Esophagus muscularis mucosa (tissue), 4 donors: ENCODE results near the gene AKT2. TPM values are rescaled to one million over a fixed set of nuclear protein-coding genes. Genes with fewer than 3 reads are reported as not detected.

ENCODE experiments used
- DNase-seq: peaks from one replicate; pipeline ENCODE4 v3.0.0-alpha.2; 2017; ENCODE audit errors: extremely low spot score
- H3K27ac ChIP-seq, 4 donors: fragments of 200-600 bp; sonication (generic); replicated peaks in 1 of 4; 1 replicate in 3 of 4; 2 replicates in 1 of 4; pipeline ENCODE4 v1.5.1; 2016 to 2019; ENCODE audit warnings: mild to moderate bottlenecking in 1 of 4
- H3K27me3 ChIP-seq, 4 donors: fragments of 200-600 bp; sonication (generic); one replicate each; pipeline versions ENCODE4 v1.5.1 to v1.6.0; 2016 to 2019
- H3K36me3 ChIP-seq, 4 donors: fragments of 200-600 bp; sonication (generic); one replicate each; pipeline ENCODE4 v1.5.1; 2016 to 2019
- H3K4me1 ChIP-seq, 4 donors: fragments of 200-600 bp; sonication (generic); one replicate each; pipeline ENCODE4 v1.5.1; 2016 to 2019
- H3K4me3 ChIP-seq, 4 donors: fragments of 200-600 bp; sonication (generic); 1 replicate in 2 of 4; 2 replicates in 2 of 4; pipeline ENCODE4 v1.5.1; 2016 to 2019; ENCODE audit warnings: mild to moderate bottlenecking in 4 of 4, moderate library complexity in 1 of 4
- H3K9me3 ChIP-seq, 4 donors: fragments of 200-600 bp; sonication (generic); 1 replicate in 3 of 4; 2 replicates in 1 of 4; pipeline ENCODE4 v1.5.1; 2016 to 2019
- EP300 ChIP-seq: sonication (generic); formaldehyde crosslinking; IDR thresholded peaks from one replicate; pipeline ENCODE4 v1.6.1; 2017; ENCODE audit warnings: antibody characterized with exemption
- POLR2A ChIP-seq: fragments of 450-650 bp; IDR thresholded peaks from one replicate; pipeline ENCODE4 v1.6.1; 2017; ENCODE audit warnings: antibody characterized with exemption, moderate library complexity, mild to moderate bottlenecking, low read depth
- POLR2AphosphoS5 ChIP-seq, 2 donors: sonication (generic); formaldehyde crosslinking; IDR thresholded peaks; one replicate each; pipeline ENCODE4 v1.6.1; 2017; ENCODE audit warnings: antibody characterized with exemption in 2 of 2
- WGBS: methylation state at CpG from one replicate; pipeline ENCODE4 v1.1.5; 2018; 5-methylcytosine and 5-hydroxymethylcytosine counted together
- intact Hi-C: fragments of 100-400 bp; cut with DNase I; formaldehyde crosslinking; loops from one replicate; pipeline ENCODE4 v1.15.1; 2023
- total RNA-seq, 4 donors: library from RNA; depleted of rRNA; stranded (reverse); fragments of >200 nt; gene quantifications; one replicate each; pipeline versions ENCODE4 v1.1.0 to v1.2.1, GENCODE V29; 2016
- TF ChIP-seq, protein P1 (sequence below), 3 experiments: fragments of 200-600 bp in 2 of 3; fragments of 450-650 bp in 1 of 3; sonication (generic) in 2 of 3; IDR thresholded peaks; one replicate each; pipeline ENCODE4 v1.5.1; 2017 to 2019; ENCODE audit warnings: antibody characterized with exemption in 3 of 3, mild to moderate bottlenecking in 2 of 3, moderate library complexity in 1 of 3

Gene AKT2
- total RNA-seq, 4 donors from 2014 or later, result 53.3 to 82.1 (median 64.0) TPM

DNA sequence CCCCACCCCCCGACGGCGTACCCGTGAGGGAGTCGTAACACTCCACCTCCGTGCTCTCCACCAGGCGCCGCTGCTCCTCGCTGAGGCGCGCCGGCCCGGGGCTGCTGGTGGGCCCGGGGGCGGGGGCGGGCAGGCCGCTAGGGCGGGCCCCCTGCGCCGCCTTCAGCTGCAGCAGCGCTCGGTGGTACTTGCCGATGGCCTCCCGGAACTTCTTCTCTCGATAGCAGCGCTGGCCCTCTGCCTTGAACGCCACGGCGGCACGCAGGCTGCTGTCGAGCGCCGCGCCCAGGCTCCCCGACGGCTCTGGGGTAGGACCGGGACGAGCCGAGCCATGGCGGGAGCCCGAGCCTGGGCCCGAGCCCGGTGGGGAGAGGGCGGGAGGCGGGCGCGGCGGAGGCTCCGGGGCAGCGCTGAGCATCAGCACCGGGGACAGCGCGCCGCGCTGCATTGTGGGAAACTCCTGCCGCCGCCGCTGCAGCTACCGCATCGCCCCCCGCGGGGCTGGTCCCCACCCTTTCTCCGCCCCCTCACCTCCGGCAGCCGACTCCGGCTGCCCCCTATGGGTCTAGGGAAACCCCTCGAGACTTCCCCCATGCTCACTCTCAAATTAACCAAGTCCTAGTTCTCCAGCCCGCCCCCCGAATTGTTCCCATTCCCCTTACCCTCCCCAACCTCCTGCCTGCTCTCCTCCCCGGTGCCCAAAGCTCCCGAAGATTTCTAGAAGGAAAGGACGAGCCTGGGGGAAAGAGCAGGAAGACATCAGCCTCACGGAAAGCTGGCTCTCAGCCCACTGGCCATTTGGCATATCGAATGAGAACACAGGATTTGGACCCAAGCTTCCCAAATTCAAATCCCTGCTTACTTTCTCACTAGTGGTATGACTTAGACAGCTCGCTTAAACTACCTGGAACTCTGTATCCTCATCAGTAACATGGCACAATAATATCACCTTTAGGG, 66.9 kb downstream of the AKT2 start, which contains the start of gene TTC9B:
TTC9B (minus strand) TSS at position 451 of the 957 bp plus-strand sequence; CDS start at position 448, 3 bp downstream.
- WGBS, result 12% methylated on average over 12 of the region's 75 CpGs
- DNase-seq, result no peak
- peaks cover 6 to 26% (median 21%) of the 10 kb centered on the region in 4 donors for H3K4me1 ChIP-seq
- peaks cover 0 to 1% (median 0%) of the 10 kb centered on the region in 4 donors for H3K36me3 ChIP-seq
- no peak within 1 kb of the TSS for H3K27ac ChIP-seq
- TF ChIP-seq POLR2AphosphoS5 (IDR thresholded peaks at IDR 0.05) (no peak), POLR2A (no peak), EP300 (no peak)
- TF ChIP-seq, protein P1, sequence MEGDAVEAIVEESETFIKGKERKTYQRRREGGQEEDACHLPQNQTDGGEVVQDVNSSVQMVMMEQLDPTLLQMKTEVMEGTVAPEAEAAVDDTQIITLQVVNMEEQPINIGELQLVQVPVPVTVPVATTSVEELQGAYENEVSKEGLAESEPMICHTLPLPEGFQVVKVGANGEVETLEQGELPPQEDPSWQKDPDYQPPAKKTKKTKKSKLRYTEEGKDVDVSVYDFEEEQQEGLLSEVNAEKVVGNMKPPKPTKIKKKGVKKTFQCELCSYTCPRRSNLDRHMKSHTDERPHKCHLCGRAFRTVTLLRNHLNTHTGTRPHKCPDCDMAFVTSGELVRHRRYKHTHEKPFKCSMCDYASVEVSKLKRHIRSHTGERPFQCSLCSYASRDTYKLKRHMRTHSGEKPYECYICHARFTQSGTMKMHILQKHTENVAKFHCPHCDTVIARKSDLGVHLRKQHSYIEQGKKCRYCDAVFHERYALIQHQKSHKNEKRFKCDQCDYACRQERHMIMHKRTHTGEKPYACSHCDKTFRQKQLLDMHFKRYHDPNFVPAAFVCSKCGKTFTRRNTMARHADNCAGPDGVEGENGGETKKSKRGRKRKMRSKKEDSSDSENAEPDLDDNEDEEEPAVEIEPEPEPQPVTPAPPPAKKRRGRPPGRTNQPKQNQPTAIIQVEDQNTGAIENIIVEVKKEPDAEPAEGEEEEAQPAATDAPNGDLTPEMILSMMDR (IDR thresholded peaks at IDR 0.05), result no peak
- peaks cover 10 to 71% (median 39%) of the 10 kb centered on the region in 4 donors for H3K27me3 ChIP-seq
- peak within 1 kb of the TSS in 2 of 4 donors; percentile 7 to 16 for H3K4me3 ChIP-seq
- H3K9me3 ChIP-seq, result no peaks in the 10 kb centered on the region
- intact Hi-C loops, result no loop called here

DNA sequence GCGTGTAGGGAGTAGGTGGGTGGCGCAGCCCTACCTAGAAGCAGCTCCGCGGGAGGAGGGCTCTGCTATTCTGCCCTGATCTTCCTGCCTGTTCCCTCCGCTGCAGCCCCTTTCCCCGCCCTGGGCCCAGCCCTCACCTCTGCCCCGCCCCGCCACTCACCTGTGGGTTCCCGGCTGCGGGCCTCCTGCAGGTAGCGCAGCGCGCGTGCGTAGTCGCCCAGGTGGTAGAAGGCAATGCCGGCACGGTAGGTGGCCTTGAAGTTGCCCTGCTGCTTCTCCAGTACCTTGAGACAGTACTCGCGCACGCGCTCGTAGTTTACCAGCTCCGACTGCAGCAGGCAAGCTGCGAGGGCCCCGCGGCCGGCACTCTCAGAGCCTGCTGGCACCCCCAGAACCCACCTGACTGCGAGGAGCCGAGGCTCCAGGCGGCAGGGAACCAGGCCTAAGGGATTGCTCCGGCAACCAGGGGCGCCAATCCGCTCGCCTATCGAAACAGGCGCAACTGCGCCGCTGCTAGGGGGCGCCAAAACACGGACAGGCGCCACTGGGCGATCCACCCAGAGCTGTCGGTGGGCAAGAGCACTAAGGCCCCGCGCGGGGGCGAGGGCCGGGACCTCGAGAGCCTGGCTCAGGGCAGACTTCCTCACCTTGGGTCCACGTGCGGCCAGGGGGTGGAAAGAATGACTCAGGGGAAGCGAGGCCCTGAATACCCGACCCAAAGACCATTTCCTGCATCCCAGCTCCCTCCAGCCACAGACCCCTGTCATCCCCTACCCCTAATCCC, 67.9 kb downstream of the AKT2 start:
- intact Hi-C loops, result no loop called here
- Histone ChIP-seq H3K27ac (no peak overlapping the region), H3K9me3 (no peaks in the 10 kb centered on the region), H3K36me3 (peaks cover 0 to 10% (median 5%) of the 10 kb centered on the region in 4 donors), H3K4me3 (no peak overlapping the region), H3K4me1 (peaks cover 6 to 20% (median 17%) of the 10 kb centered on the region in 4 donors), H3K27me3 (peaks cover 10 to 61% (median 34%) of the 10 kb centered on the region in 4 donors)
- 10% methylated on average over 20 of the region's 54 CpGs for WGBS
- DNase-seq, result no peak
- TF ChIP-seq POLR2AphosphoS5 (IDR thresholded peaks at IDR 0.05), result no peak
- TF ChIP-seq, protein P1 (IDR thresholded peaks at IDR 0.05), result peak in 1 of 3 experiments; percentile 29

DNA sequence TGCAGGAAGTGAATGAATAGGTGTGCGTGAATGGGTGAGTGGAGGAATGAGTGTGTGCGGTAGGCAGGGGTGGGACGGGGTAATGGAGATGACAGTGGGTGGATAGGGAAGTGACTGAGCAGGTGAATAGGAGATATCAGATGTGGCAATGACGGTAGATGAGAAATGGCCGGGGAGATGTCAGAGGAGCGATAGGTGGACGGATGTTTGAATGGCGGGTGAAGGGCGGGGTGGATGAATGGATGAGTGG, 68.4 kb downstream of the AKT2 start:
- H3K4me1 ChIP-seq, result peaks cover 6 to 20% (median 16%) of the 10 kb centered on the region in 4 donors
- H3K4me3 ChIP-seq, result no peak overlapping the region
- no peak overlapping the region for H3K27ac ChIP-seq
- peaks cover 0 to 15% (median 10%) of the 10 kb centered on the region in 4 donors for H3K36me3 ChIP-seq
- H3K9me3 ChIP-seq, result no peaks in the 10 kb centered on the region
- H3K27me3 ChIP-seq, result peaks cover 10 to 59% (median 34%) of the 10 kb centered on the region in 4 donors
- intact Hi-C loops, result no loop called here
- no peak for TF ChIP-seq EP300
- TF ChIP-seq, protein P1 (IDR thresholded peaks at IDR 0.05), result no peak
- no peak for TF ChIP-seq POLR2AphosphoS5 (IDR thresholded peaks at IDR 0.05)
- no peak for TF ChIP-seq POLR2A
- DNase-seq, result no peak
- WGBS, result 33% methylated on average over 9 of the region's 9 CpGs

DNA sequence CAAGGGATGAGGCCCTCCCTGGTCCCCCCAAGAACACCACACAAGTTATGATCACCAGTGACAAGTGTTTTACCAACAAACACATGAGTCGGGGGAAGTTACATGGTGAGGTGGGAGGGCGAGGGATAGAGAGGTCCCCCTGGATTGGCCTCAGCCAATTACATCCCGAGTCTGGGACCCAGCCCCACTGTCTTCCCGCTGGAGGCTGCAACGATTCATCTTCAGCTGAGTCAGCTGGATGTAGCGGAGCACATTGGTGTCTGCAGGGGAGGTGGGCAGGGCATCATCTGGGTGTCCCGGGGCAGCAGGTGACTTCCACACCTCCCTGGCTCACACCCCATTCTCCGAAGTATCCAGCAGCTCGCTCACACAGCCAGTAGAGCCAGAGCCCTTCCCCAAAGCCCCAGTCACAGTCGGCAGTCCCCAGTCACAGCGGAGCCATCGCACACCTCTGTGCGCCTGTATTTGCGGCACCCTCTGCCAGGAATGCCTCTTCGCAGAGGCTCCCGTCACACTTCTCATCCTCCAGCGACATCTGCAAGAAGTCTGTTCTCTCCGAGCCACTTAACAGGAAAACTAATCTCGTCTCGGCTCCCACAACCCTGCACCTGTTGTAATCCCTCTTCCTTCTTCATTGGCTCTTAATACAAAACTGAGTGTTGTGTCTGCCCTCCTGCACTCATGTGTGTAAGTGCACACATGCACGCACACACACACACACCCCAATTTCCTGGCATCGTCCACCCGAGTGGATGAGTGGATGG, 69.0 kb downstream of the AKT2 start:
- Histone ChIP-seq H3K4me3 (no peak overlapping the region), H3K9me3 (no peaks in the 10 kb centered on the region), H3K36me3 (peaks cover 3 to 19% (median 15%) of the 10 kb centered on the region in 4 donors), H3K4me1 (peaks cover 6 to 20% (median 16%) of the 10 kb centered on the region in 4 donors), H3K27me3 (peaks cover 10 to 56% (median 34%) of the 10 kb centered on the region in 4 donors), H3K27ac (no peak overlapping the region)
- intact Hi-C loops, result no loop called here
- 46% methylated on average over 18 of the region's 23 CpGs for WGBS
- DNase-seq, result no peak
- no peak for TF ChIP-seq POLR2A
- TF ChIP-seq, protein P1 (IDR thresholded peaks at IDR 0.05), result no peak
- TF ChIP-seq POLR2AphosphoS5 (IDR thresholded peaks at IDR 0.05), result no peak
- TF ChIP-seq EP300, result no peak
